ENCODE results near the gene FNBP1. TPM values are rescaled to one million over a fixed set of nuclear protein-coding genes. Genes with fewer than 3 reads are reported as not detected.

Gene FNBP1
- total RNA-seq, 1 donor from 2014 or later: 50.0 TPM

- TF ChIP-seq CTCF (IDR thresholded peaks at IDR 0.05): no peak
- no peak for ATAC-seq
- Histone ChIP-seq H3K4me1 (no peaks in the 10 kb centered on the region), H3K4me3 (no peak overlapping the region), H3K9me3 (no peaks in the 10 kb centered on the region), H3K27ac (no peak overlapping the region), H3K36me3 (peaks cover 56% of the 10 kb centered on the region), H3K27me3 (no peaks in the 10 kb centered on the region)
- DNase-seq: no peak
- intact Hi-C loops (cut with DNase I): no loop called here
Observed at GRCh38 chr9:129860653-129861446, 182.1 kb downstream of the FNBP1 start.

GRCh38 chr9:129858167-129858962, 184.6 kb downstream of the FNBP1 start:
- H3K4me1 ChIP-seq: no peaks in the 10 kb centered on the region
- no peak overlapping the region for H3K4me3 ChIP-seq
- ATAC-seq: no peak
- intact Hi-C loops (cut with DNase I): no loop called here
- no peak for DNase-seq
- no peaks in the 10 kb centered on the region for H3K27me3 ChIP-seq
- TF ChIP-seq CTCF (IDR thresholded peaks at IDR 0.05): no peak
- peaks cover 63% of the 10 kb centered on the region for H3K36me3 ChIP-seq
- no peak overlapping the region for H3K27ac ChIP-seq
- H3K9me3 ChIP-seq: no peaks in the 10 kb centered on the region

- ATAC-seq (no peak), DNase-seq (no peak)
- Histone ChIP-seq H3K4me3 (no peak overlapping the region), H3K27ac (no peak overlapping the region), H3K9me3 (no peaks in the 10 kb centered on the region), H3K36me3 (peaks cover 69% of the 10 kb centered on the region), H3K4me1 (no peaks in the 10 kb centered on the region), H3K27me3 (no peaks in the 10 kb centered on the region)
- intact Hi-C loops (cut with DNase I): no loop called here
- no peak for TF ChIP-seq CTCF (IDR thresholded peaks at IDR 0.05)
Observed at GRCh38 chr9:129857207-129857606, 185.8 kb downstream of the FNBP1 start.

- DNase-seq (no peak), ATAC-seq (no peak)
- no peaks in the 10 kb centered on the region for H3K9me3 ChIP-seq
- H3K27ac ChIP-seq: no peak overlapping the region
- intact Hi-C loops (cut with DNase I): no loop called here
- TF ChIP-seq CTCF (IDR thresholded peaks at IDR 0.05): no peak
- no peak overlapping the region for H3K4me3 ChIP-seq
- H3K27me3 ChIP-seq: no peaks in the 10 kb centered on the region
- H3K4me1 ChIP-seq: no peaks in the 10 kb centered on the region
- peaks cover 74% of the 10 kb centered on the region for H3K36me3 ChIP-seq
Observed at GRCh38 chr9:129854588-129855110, 188.3 kb downstream of the FNBP1 start.

GRCh38 chr9:129853614-129854013, 189.4 kb downstream of the FNBP1 start:
- no peak for TF ChIP-seq CTCF (IDR thresholded peaks at IDR 0.05)
- DNase-seq: no peak
- Histone ChIP-seq H3K27ac (no peak overlapping the region), H3K4me3 (no peak overlapping the region), H3K9me3 (no peaks in the 10 kb centered on the region), H3K4me1 (no peaks in the 10 kb centered on the region), H3K36me3 (peaks cover 70% of the 10 kb centered on the region), H3K27me3 (no peaks in the 10 kb centered on the region)
- intact Hi-C loops (cut with DNase I): no loop called here
- ATAC-seq: no peak

Data from upper lobe of right lung (tissue), 1 donor.